HepG2 (cell line): Measurements from ENCODE around the gene MLLT11. TPM values are rescaled to one million over a fixed set of nuclear protein-coding genes. Genes with fewer than 3 reads are reported as not detected.
A peak's percentile ranks its signal among the peaks of the same experiment; 100 is the strongest.

Experiments used
- ATAC-seq: fragments of 200-7000 bp; cut with Tn5 transposase; 3 replicates; pipeline ENCODE4 v1.9.1; 2020; ENCODE audit warnings: mild to moderate bottlenecking, moderate library complexity
- BruUV-seq: library from RNA; stranded (reverse); fragments of 400-500 nt; replicated peaks from 2 replicates; lab custom pipeline; 2021; lab: Mats Ljungman, UMichigan
- CTCF ChIA-PET: fragments of 300-600 bp; formaldehyde crosslinking; extraction: SDS; loops from one replicate; lab custom pipeline; 2021; ENCODE audit warnings: low total read pairs, inconsistent platforms, low intra/inter-chr PET ratio; lab: Yijun Ruan, JAX
- POLR2A ChIA-PET: fragments of 350-600 bp; sonication (Branson Sonifier 250); formaldehyde crosslinking; loops from one replicate; lab custom pipeline; 2020; ENCODE audit warnings: antibody characterized with exemption, inconsistent platforms; lab: Yijun Ruan, JAX
- DNase-seq: peaks from one replicate; pipeline ENCODE4 v3.0.0-alpha.2; 2015; ENCODE audit warnings: low spot score
- FAIRE-seq: peaks from 3 replicates; lab custom pipeline; 2011; peaks lifted over from hg19 to GRCh38; lab: Jason Lieb, UNC
- H2AFZ ChIP-seq: one replicate; pipeline ENCODE4 v1.6.1; 2011; ENCODE audit warnings: low read length, inconsistent platforms
- H3K27ac ChIP-seq: fragments of 300-600 bp; 3 replicates; pipeline ENCODE4 v1.8.0; 2011; ENCODE audit warnings: mixed run types, mild to moderate bottlenecking, mixed read lengths, low read length, inconsistent platforms; ENCODE audit not compliant: insufficient read depth; ENCODE audit errors: extremely low read length
- H3K27me3 ChIP-seq, 2 experiments: fragments of 200-600 bp in 1 of 2; 2 replicates in 1 of 2; 3 replicates in 1 of 2; pipeline versions ENCODE4 v1.6.0 to v1.8.0; 2011; ENCODE audit warnings: low read length in 2 of 2, mild to moderate bottlenecking in 2 of 2, moderate library complexity in 2 of 2, inconsistent platforms in 1 of 2; ENCODE audit not compliant: insufficient read depth in 2 of 2, control insufficient read depth in 1 of 2
- H3K36me3 ChIP-seq, 2 experiments: fragments of 200-600 bp in 1 of 2; replicated peaks in 1 of 2; 2 replicates in 1 of 2; 3 replicates in 1 of 2; pipeline versions ENCODE4 v1.5.1 to v1.8.0; 2011; ENCODE audit warnings: low read length in 2 of 2, inconsistent platforms in 1 of 2; ENCODE audit not compliant: insufficient read depth in 2 of 2, control insufficient read depth in 1 of 2
- H3K4me1 ChIP-seq: 2 replicates; pipeline ENCODE4 v1.5.1; 2012; ENCODE audit warnings: low read length, inconsistent platforms; ENCODE audit not compliant: insufficient read depth
- H3K4me2 ChIP-seq: 2 replicates; pipeline ENCODE4 v1.6.0; 2011; ENCODE audit warnings: low read depth, low read length, inconsistent platforms
- H3K4me3 ChIP-seq, 3 experiments: fragments of 200-600 bp in 1 of 3; sonication (generic), shearing (Covaris generic) in 1 of 3; replicated peaks in 1 of 3; 2 replicates each; pipeline ENCODE4 v1.5.1; 2011 to 2016; ENCODE audit warnings: low read length in 3 of 3, inconsistent platforms in 2 of 3, low read depth in 2 of 3, mild to moderate bottlenecking in 2 of 3, control low read depth in 1 of 3, mixed read lengths in 1 of 3; ENCODE audit not compliant: insufficient read depth in 1 of 3
- H3K79me2 ChIP-seq: one replicate; pipeline ENCODE4 v1.6.1; 2011; ENCODE audit warnings: low read length, inconsistent platforms; ENCODE audit not compliant: insufficient read depth
- H3K9ac ChIP-seq: 2 replicates; pipeline ENCODE4 v1.6.0; 2011; ENCODE audit warnings: mild to moderate bottlenecking, low read depth, low read length, inconsistent platforms; ENCODE audit not compliant: insufficient read depth
- H3K9me3 ChIP-seq: 2 replicates; pipeline ENCODE4 v1.5.1; 2012; ENCODE audit warnings: mild to moderate bottlenecking, low read length
- H4K20me1 ChIP-seq: 2 replicates; pipeline ENCODE4 v1.6.0; 2011; ENCODE audit warnings: inconsistent platforms, mild to moderate bottlenecking, low read length, moderate library complexity; ENCODE audit not compliant: insufficient read depth
- STAG1 ChIP-seq: sonication (generic); formaldehyde crosslinking; IDR thresholded peaks from 2 replicates; pipeline ENCODE4 v1.4.0; 2020; ENCODE audit warnings: missing genetic modification reagents
- ZNF407 ChIP-seq: sonication (generic); formaldehyde crosslinking; IDR thresholded peaks from one replicate; pipeline ENCODE4 v1.5.1; 2020; ENCODE audit warnings: mild to moderate bottlenecking, missing genetic modification reagents; ENCODE audit errors: not compliant biosample characterization
- ZNF547 ChIP-seq: sonication (generic); formaldehyde crosslinking; IDR thresholded peaks from 2 replicates; pipeline ENCODE4 v1.5.1; 2020; ENCODE audit warnings: mild to moderate bottlenecking, missing genetic modification reagents
- WGBS: methylation state at CpG from one replicate; pipeline ENCODE4 v1.1.6; 2017; ENCODE audit warnings: low lambda C conversion rate; 5-methylcytosine and 5-hydroxymethylcytosine counted together
- in situ Hi-C: cut with HindIII; loops from 2 replicates; pipeline ENCODE4 v1.10.0; 2017; ENCODE audit warnings: low pct_unique_long_range_greater_than_20kb; ENCODE audit not compliant: extremely low pct_ligation_motif_present
- intact Hi-C: fragments of 100-400 bp; cut with micrococcal nuclease; formaldehyde crosslinking; loops from one replicate; pipeline ENCODE4 v1.10.0; 2022; ENCODE audit not compliant: unreplicated experiment
- polyA plus RNA-seq, 8 experiments: library from polyadenylated mRNA; depleted of rRNA in 3 of 8; stranded (reverse) in 7 of 8; unstranded in 1 of 8; fragments of >200 nt; fragmentation: Illumina TruSeq in 4 of 8; extraction: Trizol in 4 of 8; gene quantifications; 2 replicates each; pipeline versions ENCODE4 v1.2.1 to v1.2.3, GENCODE V29; 2011 to 2016; ENCODE audit warnings: low read depth in 4 of 8, missing spikeins in 1 of 8, mixed read lengths in 1 of 8; ENCODE audit not compliant: insufficient read depth in 1 of 8
- total RNA-seq, 5 experiments: library from RNA; depleted of rRNA; stranded (reverse); fragments of >200 nt; fragmentation: Illumina TruSeq; extraction: Trizol; gene quantifications; 2 replicates each; pipeline ENCODE4 v1.2.3, GENCODE V29; 2016; ENCODE audit warnings: low read depth in 1 of 5
- TF ChIP-seq, protein P1 (sequence below): sonication (generic); formaldehyde crosslinking; IDR thresholded peaks from 2 replicates; pipeline ENCODE4 v1.5.0; 2020; ENCODE audit warnings: mild to moderate bottlenecking, missing genetic modification reagents, moderate library complexity

The MLLT11 gene
- total and polyA plus RNA-seq, 2 of the 13 experiments (the other 11 are each of a cell fraction or from before 2014, with no cell fraction given), result 0.21 to 0.22 TPM

DNA sequence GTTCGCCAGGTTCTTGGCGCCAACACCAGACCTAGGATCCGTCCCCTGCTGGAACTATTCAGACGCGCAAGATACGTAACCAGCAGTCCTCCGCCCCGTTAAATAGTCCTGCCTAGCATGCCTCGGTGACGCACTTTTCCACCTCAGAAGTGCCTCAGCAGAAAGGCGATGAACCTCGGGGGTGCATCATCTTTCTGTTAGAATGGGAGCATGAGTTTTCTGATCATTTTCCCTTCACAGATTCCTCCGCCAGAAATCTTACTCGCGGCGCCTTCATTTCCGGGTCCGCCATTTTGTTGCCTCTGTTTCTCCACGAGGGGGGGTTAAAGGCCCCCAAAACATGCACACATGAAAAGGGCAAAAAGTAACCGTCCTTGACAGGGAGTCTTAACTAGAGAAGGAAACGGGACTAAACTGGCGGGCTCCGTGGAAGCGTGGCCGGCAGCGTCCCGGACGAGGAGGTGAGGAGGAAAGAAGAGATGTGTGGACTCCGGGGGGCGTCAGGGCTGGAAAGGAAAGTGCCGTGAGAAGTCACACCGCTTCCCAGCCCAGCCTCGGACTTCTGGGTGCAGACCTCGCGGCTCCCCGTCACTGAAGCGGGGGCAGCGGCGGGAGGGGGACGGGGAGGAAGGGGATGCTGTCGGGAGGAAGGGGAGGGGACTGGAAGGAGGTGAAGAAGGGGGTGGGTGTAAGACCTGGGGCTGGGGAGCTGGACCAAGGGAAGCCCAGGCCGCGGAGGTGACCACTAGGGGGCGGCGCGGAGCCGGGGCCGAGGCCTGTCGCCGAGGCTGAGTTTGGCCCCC is 10.5 kb downstream of the MLLT11 start, which contains the start of gene GABPB2 (continued):
- no peak for TF ChIP-seq ZNF407

- POLR2A ChIA-PET, result no interaction called here
- in situ Hi-C loops, result no loop called here
These were observed 12.0 kb downstream of the MLLT11 start for GRCh38 chr1:151072224-151072623.

More at GRCh38 chr1:151072224-151072623, 12.0 kb downstream of the MLLT11 start:
- intact Hi-C loops, result no loop called here
- no peak for FAIRE-seq
- Histone ChIP-seq H2AFZ (no peak overlapping the region), H3K27ac (no peak overlapping the region), H4K20me1 (no peaks in the 10 kb centered on the region), H3K79me2 (no peaks in the 10 kb centered on the region), H3K9me3 (no peaks in the 10 kb centered on the region), H3K9ac (no peak overlapping the region), H3K4me3 (no peak overlapping the region), H3K36me3 (no peaks in the 10 kb centered on the region), H3K4me1 (peaks cover 25% of the 10 kb centered on the region), H3K27me3 (no peaks in the 10 kb centered on the region), H3K4me2 (no peak overlapping the region)
- no peak for DNase-seq
- CTCF ChIA-PET, result no interaction called here
- ATAC-seq, result peak; percentile 18; the same call in 2 of the 3 replicates
- no TSS peak for BruUV-seq
- TF ChIP-seq ZNF547 (CRISPR knock-in tag) (no peak), STAG1 (CRISPR knock-in tag) (0 out of 2 replicates have a peak, but pooled peaks have one; percentile 7)
- TF ChIP-seq, protein P1, sequence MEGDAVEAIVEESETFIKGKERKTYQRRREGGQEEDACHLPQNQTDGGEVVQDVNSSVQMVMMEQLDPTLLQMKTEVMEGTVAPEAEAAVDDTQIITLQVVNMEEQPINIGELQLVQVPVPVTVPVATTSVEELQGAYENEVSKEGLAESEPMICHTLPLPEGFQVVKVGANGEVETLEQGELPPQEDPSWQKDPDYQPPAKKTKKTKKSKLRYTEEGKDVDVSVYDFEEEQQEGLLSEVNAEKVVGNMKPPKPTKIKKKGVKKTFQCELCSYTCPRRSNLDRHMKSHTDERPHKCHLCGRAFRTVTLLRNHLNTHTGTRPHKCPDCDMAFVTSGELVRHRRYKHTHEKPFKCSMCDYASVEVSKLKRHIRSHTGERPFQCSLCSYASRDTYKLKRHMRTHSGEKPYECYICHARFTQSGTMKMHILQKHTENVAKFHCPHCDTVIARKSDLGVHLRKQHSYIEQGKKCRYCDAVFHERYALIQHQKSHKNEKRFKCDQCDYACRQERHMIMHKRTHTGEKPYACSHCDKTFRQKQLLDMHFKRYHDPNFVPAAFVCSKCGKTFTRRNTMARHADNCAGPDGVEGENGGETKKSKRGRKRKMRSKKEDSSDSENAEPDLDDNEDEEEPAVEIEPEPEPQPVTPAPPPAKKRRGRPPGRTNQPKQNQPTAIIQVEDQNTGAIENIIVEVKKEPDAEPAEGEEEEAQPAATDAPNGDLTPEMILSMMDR (CRISPR knock-in tag), result peak; percentile 28; the same call in 1 of the 2 replicates
- 24% methylated on average over 12 of the region's 13 CpGs for WGBS
